CD14-positive monocyte (primary cell): ENCODE measurements around the gene CYP3A4. TPM values are rescaled to one million over a fixed set of nuclear protein-coding genes. Genes with fewer than 3 reads are reported as not detected.

ENCODE experiments used
- DNase-seq, 3 donors: peaks; one replicate each; pipeline ENCODE4 v3.0.0-alpha.2; 2011 to 2022
- H2AFZ ChIP-seq: 2 replicates; pipeline ENCODE4 v1.6.0; 2012; ENCODE audit warnings: mild to moderate bottlenecking, low read depth, low read length, inconsistent platforms; ENCODE audit not compliant: insufficient read depth, poor library complexity, severe bottlenecking
- H3K27ac ChIP-seq, 2 donors: 1 replicate in 1 of 2; 2 replicates in 1 of 2; pipeline ENCODE4 v1.5.1; 2012 to 2013; ENCODE audit warnings: low read length in 2 of 2, control low read depth in 1 of 2, inconsistent platforms in 1 of 2, low read depth in 1 of 2, mild to moderate bottlenecking in 1 of 2
- H3K27me3 ChIP-seq, 2 donors: one replicate each; pipeline versions ENCODE4 v1.6.0 to v1.6.1; 2011 to 2013; ENCODE audit warnings: low read length in 2 of 2; ENCODE audit not compliant: control insufficient read depth in 2 of 2, insufficient read depth in 2 of 2
- H3K36me3 ChIP-seq, 2 donors: replicated peaks in 1 of 2; 1 replicate in 1 of 2; 2 replicates in 1 of 2; pipeline versions ENCODE4 v1.5.1 to v1.6.1; 2012 to 2013; ENCODE audit warnings: low read length in 2 of 2, control low read depth in 1 of 2, inconsistent platforms in 1 of 2, mild to moderate bottlenecking in 1 of 2; ENCODE audit not compliant: insufficient read depth in 2 of 2, control insufficient read depth in 1 of 2
- H3K4me1 ChIP-seq, 2 donors: 1 replicate in 1 of 2; 2 replicates in 1 of 2; pipeline versions ENCODE4 v1.5.1 to v1.6.1; 2012 to 2013; ENCODE audit warnings: low read length in 2 of 2, control low read depth in 1 of 2, inconsistent platforms in 1 of 2, mild to moderate bottlenecking in 1 of 2, moderate library complexity in 1 of 2; ENCODE audit not compliant: insufficient read depth in 2 of 2, control insufficient read depth in 1 of 2
- H3K4me2 ChIP-seq: replicated peaks from 2 replicates; pipeline ENCODE3; 2012; ENCODE audit warnings: low read length, moderate library complexity, mild to moderate bottlenecking; ENCODE audit not compliant: poor library complexity, severe bottlenecking; ENCODE audit errors: extremely low read depth
- H3K4me3 ChIP-seq, 3 experiments: fragments of 200-600 bp in 1 of 3; sonication (generic) in 1 of 3; replicated peaks in 1 of 3; 1 replicate in 2 of 3; 2 replicates in 1 of 3; pipeline ENCODE4 v1.5.1; 2011 to 2013; ENCODE audit warnings: low read length in 3 of 3, mild to moderate bottlenecking in 3 of 3, control low read depth in 2 of 3, low read depth in 2 of 3, inconsistent platforms in 1 of 3, moderate library complexity in 1 of 3
- H3K79me2 ChIP-seq: 2 replicates; pipeline ENCODE4 v1.6.0; 2012; ENCODE audit warnings: mild to moderate bottlenecking, control low read depth, inconsistent platforms, low read length, moderate library complexity; ENCODE audit not compliant: insufficient read depth
- H3K9ac ChIP-seq: 2 replicates; pipeline ENCODE4 v1.6.0; 2017; ENCODE audit warnings: low read length, mild to moderate bottlenecking; ENCODE audit not compliant: insufficient read depth, poor library complexity, severe bottlenecking
- H3K9me3 ChIP-seq, 2 donors: replicated peaks in 1 of 2; 1 replicate in 1 of 2; 2 replicates in 1 of 2; pipeline versions ENCODE4 v1.5.1 to v1.6.1; 2012 to 2013; ENCODE audit warnings: low read length in 2 of 2, control low read depth in 1 of 2; ENCODE audit not compliant: control insufficient read depth in 1 of 2, insufficient read depth in 1 of 2
- H4K20me1 ChIP-seq: 2 replicates; pipeline ENCODE4 v1.6.0; 2012; ENCODE audit warnings: mild to moderate bottlenecking, low read length, control low read depth, moderate library complexity; ENCODE audit not compliant: insufficient read depth
- H3K27ac Mint-ChIP-seq, 7 donors: one replicate each; pipeline ENCODE4 v1.8.0; 2020; ENCODE audit warnings: mild to moderate bottlenecking in 7 of 7, mixed read lengths in 7 of 7, moderate library complexity in 6 of 7, inconsistent platforms in 2 of 7
- H3K27me3 Mint-ChIP-seq, 3 donors: one replicate each; pipeline ENCODE4 v1.8.0; 2021 to 2022; ENCODE audit warnings: low read depth in 3 of 3, mild to moderate bottlenecking in 3 of 3, mixed read lengths in 3 of 3, moderate library complexity in 3 of 3, inconsistent platforms in 1 of 3
- H3K36me3 Mint-ChIP-seq, 2 donors: one replicate each; pipeline ENCODE4 v1.8.0; 2020; ENCODE audit warnings: mixed read lengths in 2 of 2, inconsistent platforms in 1 of 2, mild to moderate bottlenecking in 1 of 2
- H3K4me1 Mint-ChIP-seq: one replicate; pipeline ENCODE4 v1.8.0; 2020; ENCODE audit warnings: mild to moderate bottlenecking, mixed read lengths
- H3K4me3 Mint-ChIP-seq, 2 donors: one replicate each; pipeline ENCODE4 v1.8.0; 2020; ENCODE audit warnings: mild to moderate bottlenecking in 2 of 2, mixed read lengths in 2 of 2, moderate library complexity in 1 of 2
- H3K9me3 Mint-ChIP-seq, 7 donors: one replicate each; pipeline ENCODE4 v1.8.0; 2020 to 2022; ENCODE audit warnings: mixed read lengths in 7 of 7, mild to moderate bottlenecking in 6 of 7, moderate library complexity in 6 of 7, inconsistent platforms in 2 of 7
- WGBS: methylation state at CpG from one replicate; pipeline ENCODE4 v1.1.5; 2013; ENCODE audit warnings: missing lambda C conversion rate; ENCODE audit not compliant: insufficient coverage; 5-methylcytosine and 5-hydroxymethylcytosine counted together
- intact Hi-C, 2 donors: fragments of 100-400 bp; cut with micrococcal nuclease; formaldehyde crosslinking; loops; one replicate each; pipeline versions ENCODE4 v1.15.0 to v1.15.1; 2023
- polyA plus RNA-seq, 3 donors: library from polyadenylated mRNA; depleted of rRNA in 1 of 3; unstranded in 2 of 3; stranded (reverse) in 1 of 3; fragments of 300-500 nt in 2 of 3; fragments of >200 nt in 1 of 3; fragmentation: Illumina TruSeq in 2 of 3; gene quantifications; 1 replicate in 2 of 3; 2 replicates in 1 of 3; pipeline ENCODE4 v1.2.3, GENCODE V29; 2012 to 2021
- TF ChIP-seq, protein P1 (sequence below): fragments of 200-600 bp; IDR thresholded peaks from one replicate; pipeline ENCODE4 v1.8.0; 2022; ENCODE audit warnings: antibody characterized with exemption, mild to moderate bottlenecking

CYP3A4 gene
- polyA plus RNA-seq, 3 donors = not detected

DNA sequence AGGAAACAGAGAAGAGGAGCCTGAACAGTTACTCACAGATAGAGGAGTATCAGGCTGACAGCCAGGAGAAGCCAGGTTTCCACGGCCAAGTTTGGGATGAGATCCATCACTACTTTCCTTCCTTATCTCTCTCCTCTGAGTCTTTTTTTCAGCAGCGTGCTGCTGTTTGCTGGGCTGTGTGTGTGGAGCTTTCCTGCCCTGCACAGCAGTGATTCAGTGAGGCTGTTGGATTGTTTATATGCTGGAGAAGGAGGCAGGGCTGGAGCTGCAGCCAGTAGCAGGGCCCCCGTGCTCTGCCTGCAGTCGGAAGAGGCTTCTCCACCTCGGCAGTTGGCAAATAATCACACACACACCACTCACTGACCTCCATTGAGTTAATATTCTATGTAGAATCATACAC is 49.0 kb downstream of the CYP3A4 start, which contains the start of gene CYP3A7:
Gene CYP3A7 (minus strand): TSS at position 210 of the 400 bp plus-strand sequence. CDS start 103 bp downstream, at position 107.
- TF ChIP-seq, protein P1, sequence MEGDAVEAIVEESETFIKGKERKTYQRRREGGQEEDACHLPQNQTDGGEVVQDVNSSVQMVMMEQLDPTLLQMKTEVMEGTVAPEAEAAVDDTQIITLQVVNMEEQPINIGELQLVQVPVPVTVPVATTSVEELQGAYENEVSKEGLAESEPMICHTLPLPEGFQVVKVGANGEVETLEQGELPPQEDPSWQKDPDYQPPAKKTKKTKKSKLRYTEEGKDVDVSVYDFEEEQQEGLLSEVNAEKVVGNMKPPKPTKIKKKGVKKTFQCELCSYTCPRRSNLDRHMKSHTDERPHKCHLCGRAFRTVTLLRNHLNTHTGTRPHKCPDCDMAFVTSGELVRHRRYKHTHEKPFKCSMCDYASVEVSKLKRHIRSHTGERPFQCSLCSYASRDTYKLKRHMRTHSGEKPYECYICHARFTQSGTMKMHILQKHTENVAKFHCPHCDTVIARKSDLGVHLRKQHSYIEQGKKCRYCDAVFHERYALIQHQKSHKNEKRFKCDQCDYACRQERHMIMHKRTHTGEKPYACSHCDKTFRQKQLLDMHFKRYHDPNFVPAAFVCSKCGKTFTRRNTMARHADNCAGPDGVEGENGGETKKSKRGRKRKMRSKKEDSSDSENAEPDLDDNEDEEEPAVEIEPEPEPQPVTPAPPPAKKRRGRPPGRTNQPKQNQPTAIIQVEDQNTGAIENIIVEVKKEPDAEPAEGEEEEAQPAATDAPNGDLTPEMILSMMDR = no peak
- no peaks in the 10 kb centered on the region for H3K27me3 ChIP-seq
- Mint-ChIP-seq H3K27me3 (peaks cover 0 to 4% (median 0%) of the 10 kb centered on the region in 3 donors), H3K36me3 (no peaks in the 10 kb centered on the region), H3K27ac (peak within 1 kb of the TSS in 1 of 7 donors; percentile 52), H3K4me3 (no peak within 1 kb of the TSS), H3K4me1 (peaks cover 7% of the 10 kb centered on the region), H3K9me3 (peaks cover 0 to 3% (median 0%) of the 10 kb centered on the region in 7 donors)
- no peak within 1 kb of the TSS for H3K4me2 ChIP-seq
- no peaks in the 10 kb centered on the region for H3K9me3 ChIP-seq
- no peak within 1 kb of the TSS for H2AFZ ChIP-seq
- peaks cover 2 to 3% of the 10 kb centered on the region in 2 donors for H3K4me1 ChIP-seq
- no peak for DNase-seq
- intact Hi-C loops = no loop called here
- H4K20me1 ChIP-seq = no peaks in the 10 kb centered on the region
- H3K9ac ChIP-seq = no peak within 1 kb of the TSS
- H3K27ac ChIP-seq = no peak within 1 kb of the TSS
- no peak within 1 kb of the TSS for H3K4me3 ChIP-seq
- no peaks in the 10 kb centered on the region for H3K36me3 ChIP-seq
- H3K79me2 ChIP-seq = no peaks in the 10 kb centered on the region
- no CpG with 5 or more reads among the region's 5 CpGs for WGBS

DNA sequence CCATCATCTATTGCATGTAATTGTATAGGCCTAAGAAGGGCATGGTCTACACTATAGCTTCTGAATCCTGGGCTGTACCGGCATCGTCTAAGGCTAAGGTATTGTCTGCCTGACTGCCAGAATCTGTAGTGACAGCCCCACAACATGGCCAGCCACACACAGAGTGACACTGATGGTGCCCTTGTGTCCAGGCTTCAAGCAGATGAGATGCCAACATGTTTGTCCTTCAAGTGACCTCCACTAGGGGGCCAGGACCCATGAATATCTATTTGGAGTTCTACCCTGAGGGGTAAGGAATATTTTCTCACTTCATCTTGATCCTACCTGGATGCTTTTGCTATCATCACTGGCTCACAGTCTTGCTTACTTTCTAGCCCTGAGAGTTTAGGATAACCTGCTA is 50.5 kb downstream of the CYP3A4 start:
- Mint-ChIP-seq H3K36me3 (no peaks in the 10 kb centered on the region), H3K27me3 (peaks cover 0 to 3% (median 0%) of the 10 kb centered on the region in 3 donors), H3K27ac (no peak overlapping the region), H3K4me3 (no peak overlapping the region), H3K4me1 (peaks cover 2% of the 10 kb centered on the region), H3K9me3 (peaks cover 0 to 3% (median 0%) of the 10 kb centered on the region in 7 donors)
- Histone ChIP-seq H4K20me1 (no peaks in the 10 kb centered on the region), H3K4me1 (no peaks in the 10 kb centered on the region), H2AFZ (no peak overlapping the region), H3K4me2 (no peak overlapping the region), H3K9me3 (no peaks in the 10 kb centered on the region), H3K27ac (no peak overlapping the region), H3K27me3 (no peaks in the 10 kb centered on the region), H3K36me3 (no peaks in the 10 kb centered on the region), H3K4me3 (no peak overlapping the region), H3K79me2 (no peaks in the 10 kb centered on the region), H3K9ac (no peak overlapping the region)
- intact Hi-C loops = no loop called here
- WGBS = no CpG with 5 or more reads among the region's 2 CpGs
- no peak for DNase-seq
- TF ChIP-seq, protein P1 = peak; percentile 16
